Measurements from ENCODE around the gene ATP11A. TPM values are rescaled to one million over a fixed set of nuclear protein-coding genes. Genes with fewer than 3 reads are reported as not detected.
A peak's percentile ranks its signal among the peaks of the same experiment; 100 is the strongest.
"Not testable (repeated sequence)": the region's sequence is repeated elsewhere in the genome, so short reads cannot be mapped to it uniquely, and the experiment has no call there.

The ATP11A gene
- total and polyA plus RNA-seq, 7 donors = 0.69 to 22.9 (median 9.6) TPM

GRCh38 chr13:112861876-112862615 is 172.2 kb downstream of the ATP11A start:
- TF ChIP-seq CTCF (IDR thresholded peaks at IDR 0.05) (no peak), EP300 (IDR thresholded peaks at IDR 0.05) (no peak), POLR2A (IDR thresholded peaks at IDR 0.05) (no peak), POLR2AphosphoS5 (IDR thresholded peaks at IDR 0.05) (no peak)
- no peak overlapping the region for H3K4me3 ChIP-seq
- H3K27ac ChIP-seq = no peak overlapping the region
- no peaks in the 10 kb centered on the region for H3K27me3 ChIP-seq
- intact Hi-C loops (cut with DNase I) = no loop called here
- no peaks in the 10 kb centered on the region for H3K9me3 ChIP-seq
- DNase-seq = peak; percentile 35
- peaks cover 4 to 51% (median 13%) of the 10 kb centered on the region in 4 donors for H3K36me3 ChIP-seq
- H3K4me1 ChIP-seq = no peaks in the 10 kb centered on the region
- 94% methylated on average over 32 of the region's 32 CpGs for WGBS, 2 donors

GRCh38 chr13:112863356-112863755 is 173.5 kb downstream of the ATP11A start:
- intact Hi-C loops (cut with DNase I); H3K4me1 ChIP-seq; H3K27me3 ChIP-seq; H3K27ac ChIP-seq; H3K9me3 ChIP-seq; H3K4me3 ChIP-seq: not testable (repeated sequence)
- WGBS, 2 donors = 93 to 96% methylated on average over 17 of the region's 17 CpGs
- peaks cover 3 to 52% (median 5%) of the 10 kb centered on the region in 4 donors for H3K36me3 ChIP-seq
- peak; percentile 28 for DNase-seq

- intact Hi-C loops (cut with DNase I); H3K27me3 ChIP-seq; H3K4me1 ChIP-seq; H3K9me3 ChIP-seq; H3K27ac ChIP-seq; H3K4me3 ChIP-seq; DNase-seq: not testable (repeated sequence)
- 89 to 95% methylated on average over 14 of the region's 14 CpGs for WGBS, 2 donors
- H3K36me3 ChIP-seq = peaks cover 0 to 50% (median 2%) of the 10 kb centered on the region in 4 donors
Measured at GRCh38 chr13:112865478-112865877, 175.6 kb downstream of the ATP11A start.

GRCh38 chr13:112867301-112867711 is 177.5 kb downstream of the ATP11A start:
- DNase-seq = peak; percentile 45
- H3K9me3 ChIP-seq = no peaks in the 10 kb centered on the region
- peaks cover 0 to 43% (median under 1%) of the 10 kb centered on the region in 4 donors for H3K36me3 ChIP-seq
- H3K4me3 ChIP-seq = no peak overlapping the region
- TF ChIP-seq POLR2A (IDR thresholded peaks at IDR 0.05) (no peak), EP300 (IDR thresholded peaks at IDR 0.05) (no peak)
- intact Hi-C loops (cut with DNase I) = no loop called here
- no peaks in the 10 kb centered on the region for H3K4me1 ChIP-seq
- no peaks in the 10 kb centered on the region for H3K27me3 ChIP-seq
- no peak overlapping the region for H3K27ac ChIP-seq
- WGBS, 2 donors = 94 to 96% methylated on average over 18 of the region's 18 CpGs

- intact Hi-C loops (cut with DNase I) = no loop called here
- peaks cover 0 to 35% (median 0%) of the 10 kb centered on the region in 4 donors for H3K36me3 ChIP-seq
- no peak overlapping the region for H3K4me3 ChIP-seq
- no peak for TF ChIP-seq EP300 (IDR thresholded peaks at IDR 0.05)
- no peak for TF ChIP-seq POLR2A (IDR thresholded peaks at IDR 0.05)
- TF ChIP-seq CTCF (IDR thresholded peaks at IDR 0.05) = no peak
- TF ChIP-seq POLR2AphosphoS5 (IDR thresholded peaks at IDR 0.05) = no peak
- H3K27ac ChIP-seq = no peak overlapping the region
- no peaks in the 10 kb centered on the region for H3K27me3 ChIP-seq
- 95 to 96% methylated on average over 5 of the region's 5 CpGs for WGBS, 2 donors
- H3K9me3 ChIP-seq = no peaks in the 10 kb centered on the region
- H3K4me1 ChIP-seq = no peaks in the 10 kb centered on the region
- DNase-seq = peak; percentile 15
Measured at GRCh38 chr13:112868308-112868707, 178.5 kb downstream of the ATP11A start.

- Histone ChIP-seq H3K9me3 (no peaks in the 10 kb centered on the region), H3K4me1 (peaks cover 0 to 6% (median 4%) of the 10 kb centered on the region in 4 donors), H3K27ac (no peak overlapping the region), H3K4me3 (no peak overlapping the region), H3K36me3 (peaks cover 0 to 33% (median 0%) of the 10 kb centered on the region in 4 donors), H3K27me3 (no peaks in the 10 kb centered on the region)
- intact Hi-C loops (cut with DNase I) = no loop called here
- peak; percentile 46 for DNase-seq
- WGBS, 2 donors = 77 to 92% methylated on average over 15 of the region's 15 CpGs
- TF ChIP-seq CTCF (IDR thresholded peaks at IDR 0.05) = no peak
- TF ChIP-seq POLR2A (IDR thresholded peaks at IDR 0.05) = no peak
- TF ChIP-seq EP300 (IDR thresholded peaks at IDR 0.05) = no peak
- no peak for TF ChIP-seq POLR2AphosphoS5 (IDR thresholded peaks at IDR 0.05)
Measured at GRCh38 chr13:112869202-112870050, 179.6 kb downstream of the ATP11A start.

Data from sigmoid colon (tissue), 7 donors.